H1 (cell line): ENCODE data around the gene ANK2. TPM values are rescaled to one million over a fixed set of nuclear protein-coding genes. Genes with fewer than 3 reads are reported as not detected.

Experiments
- CTCF ChIP-seq, 3 experiments: IDR thresholded peaks; 1 replicate in 2 of 3; 2 replicates in 1 of 3; pipeline versions ENCODE4 v1.5.1 to v1.6.1; 2011; ENCODE audit warnings: low read length in 3 of 3, mild to moderate bottlenecking in 3 of 3, inconsistent platforms in 2 of 3, low read depth in 1 of 3, moderate library complexity in 1 of 3; ENCODE audit not compliant: insufficient read depth in 1 of 3; ENCODE audit errors: control extremely low read depth in 1 of 3
- FOSL1 ChIP-seq: IDR thresholded peaks from 2 replicates; pipeline ENCODE4 v1.6.1; 2011; ENCODE audit warnings: mild to moderate bottlenecking, low read depth, low read length, moderate library complexity; ENCODE audit not compliant: insufficient read depth
- MAX ChIP-seq: IDR thresholded peaks from 2 replicates; pipeline ENCODE4 v1.6.1; 2012; ENCODE audit warnings: inconsistent platforms
- SP1 ChIP-seq: IDR thresholded peaks from 2 replicates; pipeline ENCODE4 v1.6.1; 2011; ENCODE audit warnings: low read depth, low read length
- ZNF274 ChIP-seq: IDR thresholded peaks from 2 replicates; pipeline ENCODE4 v1.7.0; 2012; ENCODE audit warnings: low read length, borderline replicate concordance; ENCODE audit errors: extremely low read depth
- polyA plus RNA-seq, 7 experiments: library from polyadenylated mRNA; depleted of rRNA in 3 of 7; stranded (reverse) in 5 of 7; unstranded in 2 of 7; fragments of >200 nt in 5 of 7; fragments of 200-250 nt in 2 of 7; gene quantifications; 1 replicate in 5 of 7; 2 replicates in 1 of 7; 4 replicates in 1 of 7; pipeline versions ENCODE4 v1.2.1 to v1.2.3, GENCODE V29; 2011 to 2013; ENCODE audit warnings: missing spikeins in 2 of 7, mixed read lengths in 2 of 7
- total RNA-seq: library from RNA; stranded (reverse); fragmentation: NEBNext Ultra II Directional; extraction: Animal tissue kit (Norgen Biotek cat#: 25700); gene quantifications from 2 replicates; pipeline ENCODE4 v1.2.1, GENCODE V29; 2021

ANK2 gene
- total and polyA plus RNA-seq, 2 of the 8 experiments (the other 6 are each of a cell fraction or from before 2014, with no cell fraction given) = 14.2 to 35.1 TPM

GRCh38 chr4:113332701-113333100 lies 283.2 kb downstream of the ANK2 start (continued):
- TF ChIP-seq CTCF (IDR thresholded peaks at IDR 0.05; ENCODE audit: control extremely low read depth in 1 of 3, insufficient read depth in 1 of 3, low read depth in 1 of 3, low read length in 3 of 3) = no peak
- TF ChIP-seq MAX = no peak
- TF ChIP-seq ZNF274 = no peak
- TF ChIP-seq SP1 = no peak
- TF ChIP-seq FOSL1 = no peak
